ENCODE measurements around the gene ITPKB.

ITPKB gene

DNA sequence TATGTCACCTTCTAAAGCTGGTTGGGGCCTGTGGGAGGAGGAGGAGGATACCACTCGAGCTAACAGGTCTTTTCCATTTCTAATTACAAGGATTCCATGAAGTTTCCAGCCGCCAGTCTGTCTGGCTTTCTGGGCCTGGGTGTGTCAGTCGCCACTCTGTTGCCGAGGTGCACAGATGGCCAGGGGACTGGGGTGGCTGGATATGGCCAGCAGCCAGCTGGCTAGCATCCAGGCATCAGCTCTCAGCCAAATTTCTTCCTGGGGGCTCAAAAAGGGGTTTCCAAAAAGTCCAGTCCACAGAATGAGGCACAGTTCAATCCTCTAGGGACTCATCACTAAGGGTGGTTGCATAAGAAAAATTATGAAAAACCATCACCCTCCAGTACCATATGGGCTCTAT lies 32.4 kb downstream of the ITPKB start:
- Histone ChIP-seq H3K36me3 (ENCODE audit: control insufficient read depth, insufficient read depth, low read length) (peaks cover 2% of the 10 kb centered on the region), H3K27me3 (replicated peaks; ENCODE audit: control insufficient read depth, insufficient read depth, low read length) (no peaks in the 10 kb centered on the region), H3K4me3 (replicated peaks; ENCODE audit: low read depth, low read length) (no peak overlapping the region)
- DNase-seq (ENCODE audit: extremely low read depth, insufficient read length), result no peak
- TF ChIP-seq, protein P1, sequence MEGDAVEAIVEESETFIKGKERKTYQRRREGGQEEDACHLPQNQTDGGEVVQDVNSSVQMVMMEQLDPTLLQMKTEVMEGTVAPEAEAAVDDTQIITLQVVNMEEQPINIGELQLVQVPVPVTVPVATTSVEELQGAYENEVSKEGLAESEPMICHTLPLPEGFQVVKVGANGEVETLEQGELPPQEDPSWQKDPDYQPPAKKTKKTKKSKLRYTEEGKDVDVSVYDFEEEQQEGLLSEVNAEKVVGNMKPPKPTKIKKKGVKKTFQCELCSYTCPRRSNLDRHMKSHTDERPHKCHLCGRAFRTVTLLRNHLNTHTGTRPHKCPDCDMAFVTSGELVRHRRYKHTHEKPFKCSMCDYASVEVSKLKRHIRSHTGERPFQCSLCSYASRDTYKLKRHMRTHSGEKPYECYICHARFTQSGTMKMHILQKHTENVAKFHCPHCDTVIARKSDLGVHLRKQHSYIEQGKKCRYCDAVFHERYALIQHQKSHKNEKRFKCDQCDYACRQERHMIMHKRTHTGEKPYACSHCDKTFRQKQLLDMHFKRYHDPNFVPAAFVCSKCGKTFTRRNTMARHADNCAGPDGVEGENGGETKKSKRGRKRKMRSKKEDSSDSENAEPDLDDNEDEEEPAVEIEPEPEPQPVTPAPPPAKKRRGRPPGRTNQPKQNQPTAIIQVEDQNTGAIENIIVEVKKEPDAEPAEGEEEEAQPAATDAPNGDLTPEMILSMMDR (IDR thresholded peaks at IDR 0.05; ENCODE audit: insufficient read depth, low read length, poor library complexity, severe bottlenecking), result no peak

DNA sequence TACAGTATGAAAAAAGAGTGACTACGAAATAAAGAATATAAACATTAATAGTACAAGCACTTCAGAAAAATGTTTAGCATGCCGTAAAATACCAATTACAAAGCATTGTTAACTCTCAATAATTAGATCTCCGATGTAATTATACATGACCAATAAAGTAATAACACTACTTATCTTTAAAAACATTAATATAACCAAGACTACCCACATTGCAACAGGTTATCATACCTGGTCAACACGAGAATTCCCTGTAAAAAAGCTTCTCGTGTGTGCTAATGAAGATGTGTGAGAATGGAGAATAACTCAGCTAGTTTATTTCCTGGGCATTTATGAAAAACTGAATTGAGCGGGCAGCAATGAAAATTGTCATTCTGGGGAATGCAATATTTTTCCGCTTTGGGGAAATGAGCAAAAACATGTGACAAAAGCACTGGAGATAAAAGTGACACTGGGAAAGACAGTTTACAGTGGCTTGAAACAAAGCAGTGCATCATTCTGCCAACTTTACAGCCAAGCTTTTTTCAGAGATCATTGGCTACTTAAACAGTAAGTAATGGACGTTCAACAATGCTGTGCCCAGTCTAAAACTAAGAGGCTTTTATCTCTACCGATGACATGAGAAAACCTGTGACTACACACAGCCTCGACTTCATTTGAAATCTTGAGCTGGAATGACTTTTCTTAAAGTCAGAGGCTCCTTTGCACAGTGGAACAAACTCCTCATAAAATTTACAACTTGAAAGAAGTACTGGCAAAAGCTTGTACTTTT lies 34.7 kb downstream of the ITPKB start:
- no peak for DNase-seq (ENCODE audit: extremely low read depth, insufficient read length)
- Histone ChIP-seq H3K36me3 (ENCODE audit: control insufficient read depth, insufficient read depth, low read length) (no peaks in the 10 kb centered on the region), H3K27me3 (replicated peaks; ENCODE audit: control insufficient read depth, insufficient read depth, low read length) (no peaks in the 10 kb centered on the region), H3K4me3 (replicated peaks; ENCODE audit: low read depth, low read length) (no peak overlapping the region; the same call in 1 of the 2 replicates)
- TF ChIP-seq, protein P1 (IDR thresholded peaks at IDR 0.05; ENCODE audit: insufficient read depth, low read length, poor library complexity, severe bottlenecking), result no peak

DNA sequence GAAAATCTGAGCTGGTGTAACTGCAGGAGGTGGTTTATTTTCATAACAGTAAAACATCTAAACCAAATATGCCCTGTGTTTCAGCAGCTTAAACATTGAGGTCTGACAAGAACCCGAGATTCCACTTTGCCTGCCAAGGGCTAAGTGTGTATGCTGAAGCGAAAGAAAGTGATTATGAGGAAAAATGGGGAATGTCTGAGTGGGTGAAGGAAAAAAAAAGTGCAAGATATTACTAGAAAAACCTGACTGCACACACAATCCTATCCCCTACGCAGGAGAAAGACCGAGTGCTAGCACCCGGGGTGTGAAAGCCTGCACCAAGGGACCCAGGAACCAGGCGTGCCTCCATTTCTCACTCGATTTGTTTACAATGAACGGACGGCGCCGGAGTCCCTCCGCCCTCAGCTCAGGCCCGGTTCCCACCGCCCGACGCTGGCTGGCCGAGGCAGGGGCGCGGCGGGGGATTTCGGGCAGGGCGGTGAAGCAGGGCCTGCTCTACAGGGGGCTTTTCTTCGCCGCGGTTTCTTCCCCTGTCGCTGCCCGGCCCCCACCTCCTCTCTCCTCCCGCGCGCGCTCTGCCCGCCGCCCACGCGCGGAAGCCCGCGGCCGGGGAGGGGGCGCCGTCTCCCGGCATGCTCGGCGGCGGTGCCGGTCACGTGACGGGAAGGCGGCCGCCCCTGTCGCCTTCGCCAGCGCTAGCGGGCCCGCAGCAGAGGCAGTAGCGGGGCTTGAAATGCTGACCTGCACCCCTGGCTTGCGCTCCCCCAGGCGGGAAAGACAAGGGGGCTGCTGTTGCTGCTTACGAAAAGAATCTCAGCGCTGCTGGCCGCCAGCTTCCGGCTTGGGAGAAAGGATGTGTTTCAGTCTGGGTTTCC lies 35.9 kb downstream of the ITPKB start:
- Histone ChIP-seq H3K36me3 (ENCODE audit: control insufficient read depth, insufficient read depth, low read length) (peaks cover 1% of the 10 kb centered on the region; the same call in 1 of the 2 replicates), H3K27me3 (replicated peaks; ENCODE audit: control insufficient read depth, insufficient read depth, low read length) (no peaks in the 10 kb centered on the region), H3K4me3 (replicated peaks; ENCODE audit: low read depth, low read length) (peak overlapping the region; percentile 68)
- TF ChIP-seq, protein P1 (IDR thresholded peaks at IDR 0.05; ENCODE audit: insufficient read depth, low read length, poor library complexity, severe bottlenecking), result no peak
- peak; percentile 88 for DNase-seq (ENCODE audit: extremely low read depth, insufficient read length)

DNA sequence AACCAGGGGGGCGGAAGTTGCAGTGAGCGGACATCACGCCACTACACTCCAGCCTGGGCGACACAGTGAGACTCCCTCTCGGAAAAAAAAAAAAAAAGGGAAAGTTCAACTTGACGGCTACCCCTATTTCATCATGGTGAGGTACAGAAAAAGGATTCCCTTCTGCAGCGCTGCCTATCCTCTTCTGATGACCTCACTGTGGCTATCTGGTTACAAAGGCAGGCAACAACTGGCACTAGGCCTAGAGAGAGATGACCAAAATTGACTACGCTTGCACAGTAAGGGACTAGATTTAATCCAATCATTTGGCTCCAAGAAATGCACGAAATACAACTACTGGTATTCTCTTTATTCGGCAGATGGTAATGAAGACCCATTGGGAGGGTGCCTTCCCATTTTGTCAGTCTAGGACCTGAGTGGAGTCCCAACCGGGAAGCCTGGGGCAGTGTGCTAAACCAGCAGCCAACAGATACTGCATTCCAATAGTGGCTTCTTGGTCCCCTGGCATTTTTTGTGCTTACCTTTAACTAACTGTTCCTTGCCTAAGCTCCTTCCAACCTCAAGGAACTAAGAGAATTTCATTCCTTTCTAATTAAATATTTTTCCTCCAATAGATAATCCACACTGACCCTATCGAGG lies 36.6 kb downstream of the ITPKB start:
- no peak for DNase-seq (ENCODE audit: extremely low read depth, insufficient read length)
- Histone ChIP-seq H3K36me3 (ENCODE audit: control insufficient read depth, insufficient read depth, low read length) (peaks cover 1% of the 10 kb centered on the region; the same call in 1 of the 2 replicates), H3K27me3 (replicated peaks; ENCODE audit: control insufficient read depth, insufficient read depth, low read length) (no peaks in the 10 kb centered on the region), H3K4me3 (replicated peaks; ENCODE audit: low read depth, low read length) (peak overlapping the region; percentile 68)
- TF ChIP-seq, protein P1 (IDR thresholded peaks at IDR 0.05; ENCODE audit: insufficient read depth, low read length, poor library complexity, severe bottlenecking), result no peak

DNA sequence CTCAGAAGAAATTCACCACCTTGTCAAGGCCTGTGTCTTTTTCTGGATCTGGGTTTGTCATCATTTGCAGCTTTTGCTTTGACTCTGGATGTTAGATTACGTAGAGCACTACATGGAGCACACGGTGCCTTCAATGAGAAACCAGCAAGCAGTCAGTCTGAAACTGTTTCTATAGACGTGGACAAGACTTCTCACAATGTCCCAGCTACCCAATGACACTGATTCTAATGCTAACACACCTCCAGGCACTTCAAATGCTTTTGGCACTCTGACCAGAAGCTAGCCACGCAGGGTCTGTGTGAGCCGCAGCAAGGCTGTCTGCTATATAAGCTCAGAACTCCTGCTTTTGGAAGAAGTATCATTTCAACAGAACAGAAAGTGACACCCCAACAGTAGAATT lies 38.2 kb downstream of the ITPKB start:
- Histone ChIP-seq H3K36me3 (ENCODE audit: control insufficient read depth, insufficient read depth, low read length) (peaks cover 1% of the 10 kb centered on the region; the same call in 1 of the 2 replicates), H3K27me3 (replicated peaks; ENCODE audit: control insufficient read depth, insufficient read depth, low read length) (no peaks in the 10 kb centered on the region), H3K4me3 (replicated peaks; ENCODE audit: low read depth, low read length) (no peak overlapping the region)
- DNase-seq (ENCODE audit: extremely low read depth, insufficient read length), result no peak
- TF ChIP-seq, protein P1 (IDR thresholded peaks at IDR 0.05; ENCODE audit: insufficient read depth, low read length, poor library complexity, severe bottlenecking), result no peak
